ENCODE measurements around the gene TEPSIN.

GRCh38 chr17:81219476-81220180, 19.2 kb downstream of the TEPSIN start:
- no peak for TF ChIP-seq CTCF (IDR thresholded peaks at IDR 0.05 in 4 of 5, conservative IDR thresholded peaks at IDR 0.05 in 1 of 5)
- no peak for TF ChIP-seq POLR2A (IDR thresholded peaks at IDR 0.05)
